ENCODE data around the gene PTPRR.

DNA sequence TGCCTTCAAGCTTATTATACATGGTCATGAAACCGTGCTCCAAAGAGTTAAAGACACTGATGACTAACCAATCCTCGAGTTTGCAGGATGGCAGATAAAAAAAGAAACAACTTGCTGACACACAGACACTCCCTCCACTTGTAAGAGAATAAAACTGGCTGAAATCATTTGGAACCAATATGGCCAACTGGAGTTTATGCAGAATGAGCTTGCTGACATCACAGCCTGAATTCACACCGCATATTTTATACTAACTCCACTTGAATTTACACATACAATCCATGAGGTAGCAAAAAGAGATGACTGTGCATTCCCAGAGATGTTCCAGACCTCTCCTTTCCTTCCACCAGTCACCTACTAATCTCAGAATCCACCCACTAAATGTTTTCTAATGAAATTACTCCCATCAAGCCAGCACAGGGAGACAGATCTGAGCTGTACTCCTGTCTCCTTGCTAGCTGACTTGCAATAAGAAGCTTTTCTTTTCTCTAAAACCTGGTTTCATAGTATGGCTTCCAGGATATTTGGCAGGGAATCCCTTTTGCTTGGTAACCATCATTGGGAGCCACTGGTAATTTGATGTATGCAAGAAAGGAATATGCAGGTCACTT is 15.8 kb upstream of the PTPRR start:
- TF ChIP-seq, protein P1, sequence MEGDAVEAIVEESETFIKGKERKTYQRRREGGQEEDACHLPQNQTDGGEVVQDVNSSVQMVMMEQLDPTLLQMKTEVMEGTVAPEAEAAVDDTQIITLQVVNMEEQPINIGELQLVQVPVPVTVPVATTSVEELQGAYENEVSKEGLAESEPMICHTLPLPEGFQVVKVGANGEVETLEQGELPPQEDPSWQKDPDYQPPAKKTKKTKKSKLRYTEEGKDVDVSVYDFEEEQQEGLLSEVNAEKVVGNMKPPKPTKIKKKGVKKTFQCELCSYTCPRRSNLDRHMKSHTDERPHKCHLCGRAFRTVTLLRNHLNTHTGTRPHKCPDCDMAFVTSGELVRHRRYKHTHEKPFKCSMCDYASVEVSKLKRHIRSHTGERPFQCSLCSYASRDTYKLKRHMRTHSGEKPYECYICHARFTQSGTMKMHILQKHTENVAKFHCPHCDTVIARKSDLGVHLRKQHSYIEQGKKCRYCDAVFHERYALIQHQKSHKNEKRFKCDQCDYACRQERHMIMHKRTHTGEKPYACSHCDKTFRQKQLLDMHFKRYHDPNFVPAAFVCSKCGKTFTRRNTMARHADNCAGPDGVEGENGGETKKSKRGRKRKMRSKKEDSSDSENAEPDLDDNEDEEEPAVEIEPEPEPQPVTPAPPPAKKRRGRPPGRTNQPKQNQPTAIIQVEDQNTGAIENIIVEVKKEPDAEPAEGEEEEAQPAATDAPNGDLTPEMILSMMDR (IDR thresholded peaks at IDR 0.05) = no peak
- no peak for TF ChIP-seq EZH2 (IDR thresholded peaks at IDR 0.05; ENCODE audit: borderline replicate concordance, insufficient read depth, low read depth, low read length, poor library complexity, severe bottlenecking)

Data from B cell (primary cell).